ENCODE data around the gene HOXA3. TPM values are rescaled to one million over a fixed set of nuclear protein-coding genes. Genes with fewer than 3 reads are reported as not detected.

The HOXA3 gene
- total and polyA plus RNA-seq, 10 of the 15 experiments (the other 5 are each of a cell fraction or from before 2014, with no cell fraction given): 0.05 TPM; not detected in 9

- FAIRE-seq: no peak
- ChIA-PET RAD21 (ENCODE audit: unreplicated experiment) (interaction anchor here (0.5 to 1.4 kb wide), 3 partner anchors 10 to 69 kb away, joined by 3 read pairs; no protein-coding TSS in a partner anchor), SMC1A (ENCODE audit: uncharacterized antibody, unreplicated experiment) (interaction anchor here (1.0 to 6.5 kb wide), 3 partner anchors 13 to 52 kb away, joined by 3 to 110 read pairs (median 5); partner anchors contain the start of gene HOXA1), CTCF (interaction anchor here (1.2 kb wide), 1 partner anchor 227 kb away, joined by 4 read pairs; no protein-coding TSS in a partner anchor), POLR2A (interaction anchor here (0.7 to 2.5 kb wide), 2 partner anchors 16 to 218 kb away, joined by 4 to 6 read pairs; no protein-coding TSS in a partner anchor)
- Histone ChIP-seq H3K4me3 (no peak overlapping the region), H4K20me1 (ENCODE audit: control insufficient read depth, insufficient read depth) (no peaks in the 10 kb centered on the region), H3K4me1 (ENCODE audit: control insufficient read depth, insufficient read depth, low read length) (no peaks in the 10 kb centered on the region), H3K9me3 (replicated peaks; ENCODE audit: control insufficient read depth, insufficient read depth, low read length) (no peaks in the 10 kb centered on the region), H3K4me2 (ENCODE audit: control insufficient read depth, insufficient read depth) (no peak overlapping the region), H2AFZ (ENCODE audit: control insufficient read depth, low read depth, low read length) (no peak overlapping the region), H3K9ac (ENCODE audit: control insufficient read depth, insufficient read depth, low read length) (no peak overlapping the region), H3K79me2 (ENCODE audit: control insufficient read depth, insufficient read depth, low read length) (no peaks in the 10 kb centered on the region), H3K27me3 (replicated peaks in 1 of 2; ENCODE audit: control insufficient read depth in 2 of 2, insufficient read depth in 2 of 2, low read length in 1 of 2) (no peaks in the 10 kb centered on the region), H3K27ac (ENCODE audit: control insufficient read depth, insufficient read depth) (no peak overlapping the region), H3K36me3 (ENCODE audit: control insufficient read depth in 2 of 2, insufficient read depth in 2 of 2, low read length in 1 of 2) (no peaks in the 10 kb centered on the region)
- 58% methylated on average over 4 of the region's 4 CpGs for WGBS (ENCODE audit: insufficient coverage, insufficient replicate concordance, low lambda C conversion rate, missing lambda C conversion rate)
- DNase-seq (ENCODE audit: low read depth, low spot score): no peak
- in situ Hi-C loops (cut with MboI) (no loop called here), intact Hi-C loops (cut with micrococcal nuclease; ENCODE audit: unreplicated experiment) (no loop called here)
- no TSS peak for BruUV-seq (replicated peaks)
- no peak for ATAC-seq
- TF ChIP-seq ZNF592 (IDR thresholded peaks at IDR 0.05): no peak
- TF ChIP-seq, protein P1, sequence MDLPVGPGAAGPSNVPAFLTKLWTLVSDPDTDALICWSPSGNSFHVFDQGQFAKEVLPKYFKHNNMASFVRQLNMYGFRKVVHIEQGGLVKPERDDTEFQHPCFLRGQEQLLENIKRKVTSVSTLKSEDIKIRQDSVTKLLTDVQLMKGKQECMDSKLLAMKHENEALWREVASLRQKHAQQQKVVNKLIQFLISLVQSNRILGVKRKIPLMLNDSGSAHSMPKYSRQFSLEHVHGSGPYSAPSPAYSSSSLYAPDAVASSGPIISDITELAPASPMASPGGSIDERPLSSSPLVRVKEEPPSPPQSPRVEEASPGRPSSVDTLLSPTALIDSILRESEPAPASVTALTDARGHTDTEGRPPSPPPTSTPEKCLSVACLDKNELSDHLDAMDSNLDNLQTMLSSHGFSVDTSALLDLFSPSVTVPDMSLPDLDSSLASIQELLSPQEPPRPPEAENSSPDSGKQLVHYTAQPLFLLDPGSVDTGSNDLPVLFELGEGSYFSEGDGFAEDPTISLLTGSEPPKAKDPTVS (IDR thresholded peaks at IDR 0.05; ENCODE audit: low read depth, low read length): no peak
- no peak for TF ChIP-seq GATAD2B (conservative IDR thresholded peaks at IDR 0.05; ENCODE audit: low read depth)
- no peak for TF ChIP-seq DPF2 (IDR thresholded peaks at IDR 0.05)
- no peak for TF ChIP-seq USF1 (IDR thresholded peaks at IDR 0.05; ENCODE audit: borderline replicate concordance, extremely low read length, insufficient read depth, low read depth, low read length)
- TF ChIP-seq BCL11A (IDR thresholded peaks at IDR 0.05; ENCODE audit: low read depth, low read length): no peak
- no peak for TF ChIP-seq MYC (IDR thresholded peaks at IDR 0.05; ENCODE audit: insufficient read depth, insufficient read length, insufficient replicate concordance, low read length, severe bottlenecking)
- TF ChIP-seq CHD2 (IDR thresholded peaks at IDR 0.05; ENCODE audit: borderline replicate concordance, low read depth, low read length): no peak
- TF ChIP-seq, protein P2, sequence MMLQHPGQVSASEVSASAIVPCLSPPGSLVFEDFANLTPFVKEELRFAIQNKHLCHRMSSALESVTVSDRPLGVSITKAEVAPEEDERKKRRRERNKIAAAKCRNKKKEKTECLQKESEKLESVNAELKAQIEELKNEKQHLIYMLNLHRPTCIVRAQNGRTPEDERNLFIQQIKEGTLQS (IDR thresholded peaks at IDR 0.05; ENCODE audit: borderline replicate concordance, extremely low read depth, low read depth, low read length): no peak
- no peak for TF ChIP-seq RUNX3 (IDR thresholded peaks at IDR 0.05; ENCODE audit: low read length)
- no peak for TF ChIP-seq FOXK2 (IDR thresholded peaks at IDR 0.05)
- TF ChIP-seq E2F4 (IDR thresholded peaks at IDR 0.05; ENCODE audit: low read depth, low read length): no peak
- no peak for TF ChIP-seq RELA (IDR thresholded peaks at IDR 0.05; ENCODE audit: borderline replicate concordance, partially characterized antibody)
- TF ChIP-seq POU2F2 (IDR thresholded peaks at IDR 0.05; ENCODE audit: borderline replicate concordance, low read depth, low read length): no peak
- TF ChIP-seq KLF5 (IDR thresholded peaks at IDR 0.05; ENCODE audit: partially characterized antibody): no peak
Measured at GRCh38 chr7:27080844-27081436, 71.4 kb downstream of the HOXA3 start.

All from GM12878 (cell line).